Left renal cortex interstitium (tissue), 4 donors: ENCODE results near the gene TMEM187. TPM values are rescaled to one million over a fixed set of nuclear protein-coding genes. Genes with fewer than 3 reads are reported as not detected.

Experiments used
- DNase-seq, 4 donors: peaks; one replicate each; pipeline ENCODE4 v3.0.0-alpha.2; 2013; ENCODE audit warnings: low read depth in 4 of 4, low spot score in 2 of 4, missing footprints in 1 of 4
- polyA plus RNA-seq, 4 donors: library from polyadenylated mRNA; unstranded; fragments of 120-200 nt; gene quantifications; one replicate each; pipeline ENCODE4 v1.2.1, GENCODE V29; 2013; ENCODE audit not compliant: insufficient read length in 4 of 4

Gene TMEM187
- polyA plus RNA-seq, 4 donors: 5.9 to 10.9 (median 8.0) TPM

DNA sequence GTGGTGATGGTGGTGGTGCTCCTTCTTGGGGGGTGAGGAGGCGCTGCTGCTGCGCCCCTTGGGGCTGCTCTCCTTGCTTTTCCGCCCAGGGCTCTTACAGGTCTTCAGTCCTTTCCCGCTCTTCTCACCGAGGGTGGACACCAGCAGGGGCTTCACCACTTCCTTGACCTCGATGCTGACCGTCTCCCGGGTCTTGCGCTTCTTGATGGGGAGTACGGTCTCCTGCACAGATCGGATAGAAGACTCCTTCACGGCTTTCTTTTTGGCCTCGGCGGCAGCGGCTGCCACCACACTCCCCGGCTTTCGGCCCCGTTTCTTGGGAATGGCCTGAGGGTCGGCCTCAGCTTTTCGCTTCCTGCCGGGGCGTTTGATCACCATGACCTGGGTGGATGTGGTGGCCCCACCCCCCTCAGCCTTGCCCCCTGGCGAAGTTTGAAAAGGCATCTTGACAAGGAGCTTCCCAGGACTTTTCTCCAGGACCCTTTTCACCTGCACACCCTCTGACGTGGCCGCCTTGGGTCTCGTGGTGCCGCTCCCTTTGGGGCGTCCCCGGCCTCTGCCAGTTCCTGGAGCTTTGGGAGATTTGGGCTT, 58.3 kb downstream of the TMEM187 start:
- DNase-seq: no peak

DNA sequence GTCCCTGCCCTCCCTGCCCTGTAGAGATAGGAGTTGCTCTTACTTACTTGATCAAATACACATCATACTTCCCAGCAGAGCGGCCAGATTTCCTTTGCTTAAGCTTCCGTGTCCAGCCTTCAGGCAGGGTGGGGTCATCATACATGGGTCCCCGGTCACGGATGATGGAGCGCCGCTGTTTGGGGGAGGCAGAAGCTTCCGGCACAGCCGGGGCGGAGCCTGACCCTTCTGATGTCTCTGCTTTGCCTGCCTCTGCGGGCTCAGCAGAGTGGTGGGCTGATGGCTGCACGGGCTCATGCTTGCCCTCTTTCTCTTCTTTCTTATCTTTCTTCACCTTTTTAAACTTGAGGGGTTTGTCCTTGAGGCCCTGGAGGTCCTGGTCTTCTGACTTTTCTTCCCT, 59.6 kb downstream of the TMEM187 start:
- no peak for DNase-seq

DNA sequence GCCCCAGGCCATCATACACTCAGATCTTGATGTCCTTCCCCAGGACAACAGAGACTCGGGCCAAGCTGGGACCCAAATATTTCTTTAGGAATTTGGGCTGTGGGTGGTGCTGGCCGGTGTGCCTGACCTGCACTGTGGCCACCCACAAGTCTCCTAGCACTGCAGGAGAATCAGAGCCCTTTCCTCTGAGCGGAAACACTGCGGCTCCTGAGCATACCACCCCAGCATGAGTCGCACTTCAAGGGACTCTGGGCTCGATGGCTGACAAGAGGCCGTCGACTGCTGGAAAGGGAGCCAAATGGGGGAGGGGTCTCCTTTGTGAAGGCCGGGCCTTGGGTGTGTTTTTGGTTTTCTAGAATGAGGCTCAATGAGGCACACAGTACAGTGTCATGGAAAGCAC, 60.1 kb downstream of the TMEM187 start:
- DNase-seq: no peak

Other genes starting within 250 kb of the TMEM187 start
- gene BCAP31, start 248.4 kb upstream of the TMEM187 start, polyA plus RNA-seq: 100 to 1,000 TPM; 181 to 197 (median 188) TPM
- 1 to 10 TPM; 7.8 to 9.8 (median 8.8) TPM for gene ABCD1, start 247.9 kb upstream of the TMEM187 start, polyA plus RNA-seq
- 1 to 10 TPM; 1.3 to 2.1 (median 1.7) TPM for gene PLXNB3, start 208.5 kb upstream of the TMEM187 start, polyA plus RNA-seq
- 1 to 10 TPM; 1.3 to 2.5 (median 1.7) TPM for gene SRPK3, start 191.7 kb upstream of the TMEM187 start, polyA plus RNA-seq
- gene IDH3G, start 178.4 kb upstream of the TMEM187 start, polyA plus RNA-seq: 10 to 100 TPM; 84.2 to 97.6 (median 87.5) TPM
- gene SSR4, start 178.1 kb upstream of the TMEM187 start, polyA plus RNA-seq: 100 to 1,000 TPM; 145 to 197 (median 152) TPM
- 10 to 100 TPM in 2 of 4 donors, 1 to 10 TPM in 2; 7.7 to 11.5 (median 10.1) TPM for gene PDZD4, start 142.2 kb upstream of the TMEM187 start, polyA plus RNA-seq
- 10 to 100 TPM; 44.5 to 68.5 (median 54.5) TPM for gene L1CAM, start 86.6 kb upstream of the TMEM187 start, polyA plus RNA-seq
- gene AVPR2, start 68.1 kb upstream of the TMEM187 start, polyA plus RNA-seq: 1 to 10 TPM; 1.1 to 4.7 (median 3.3) TPM
- 10 to 100 TPM; 19.0 to 48.5 (median 36.0) TPM for gene ARHGAP4, start 46.5 kb upstream of the TMEM187 start, polyA plus RNA-seq
- gene NAA10, start 37.7 kb upstream of the TMEM187 start, polyA plus RNA-seq: 10 to 100 TPM; 50.5 to 80.7 (median 76.8) TPM
- 10 to 100 TPM; 19.4 to 24.3 (median 21.5) TPM for gene RENBP, start 28.1 kb upstream of the TMEM187 start, polyA plus RNA-seq
- 10 to 100 TPM; 31.9 to 59.3 (median 45.1) TPM for gene HCFC1, start 936 bp upstream of the TMEM187 start, polyA plus RNA-seq
- 10 to 100 TPM; 51.1 to 69.0 (median 61.1) TPM for gene IRAK1, start 47.1 kb downstream of the TMEM187 start, polyA plus RNA-seq
- 10 to 100 TPM; 24.5 to 40.0 (median 30.6) TPM for gene MECP2, start 125.0 kb downstream of the TMEM187 start, polyA plus RNA-seq
- gene OPN1LW, start 171.5 kb downstream of the TMEM187 start, polyA plus RNA-seq: not detected
- gene OPN1MW, start 209.8 kb downstream of the TMEM187 start, polyA plus RNA-seq: not detected
- gene OPN1MW2, start 247.0 kb downstream of the TMEM187 start, polyA plus RNA-seq: not detected